Stomach (tissue), 4 donors: Measurements from ENCODE around the gene CACNA1E.

Experiments used
- CTCF ChIP-seq, 7 experiments: fragments of 450-650 bp in 4 of 7; fragments of 200-600 bp in 3 of 7; sonication (generic) in 3 of 7; IDR thresholded peaks; one replicate each; pipeline ENCODE4 v1.5.1; 2016 to 2019; ENCODE audit warnings: antibody characterized with exemption in 7 of 7, control low read depth in 2 of 7, mild to moderate bottlenecking in 1 of 7
- POLR2A ChIP-seq, 4 donors: fragments of 450-650 bp; IDR thresholded peaks; one replicate each; pipeline ENCODE4 v1.6.1; 2016; ENCODE audit warnings: antibody characterized with exemption in 4 of 4, control low read depth in 2 of 4, mild to moderate bottlenecking in 1 of 4, moderate library complexity in 1 of 4
- POLR2AphosphoS5 ChIP-seq, 3 donors: sonication (generic); formaldehyde crosslinking; IDR thresholded peaks; one replicate each; pipeline ENCODE4 v1.6.1; 2016; ENCODE audit warnings: antibody characterized with exemption in 3 of 3

- TF ChIP-seq CTCF (IDR thresholded peaks at IDR 0.05) (no peak), POLR2A (IDR thresholded peaks at IDR 0.05) (no peak), POLR2AphosphoS5 (IDR thresholded peaks at IDR 0.05) (no peak)
Observed at GRCh38 chr1:181516706-181517105, 33.4 kb downstream of the CACNA1E start.
